Activated CD8-positive, alpha-beta memory T cell treated with anti-CD3 and anti-CD28 coated beads for 24 hours (primary cell): ENCODE results near the gene GAS1.

Experiments used
- DNase-seq: peaks from one replicate; pipeline ENCODE4 v3.0.0-alpha.2; 2020

The GAS1 gene

GRCh38 chr9:86962692-86963091 is 15.4 kb upstream of the GAS1 start:
- DNase-seq = no peak

GRCh38 chr9:86960938-86961337 is 13.6 kb upstream of the GAS1 start:
- DNase-seq = no peak

GRCh38 chr9:86958203-86958602 is 10.9 kb upstream of the GAS1 start:
- DNase-seq = no peak

- DNase-seq = no peak
Observed at GRCh38 chr9:86955561-86955960, 8.3 kb upstream of the GAS1 start.

- DNase-seq = no peak
Observed at GRCh38 chr9:86955042-86955441, 7.7 kb upstream of the GAS1 start.

- DNase-seq = no peak
Observed at GRCh38 chr9:86953181-86953580, 5.9 kb upstream of the GAS1 start.

- DNase-seq = peak; percentile 86
Observed at GRCh38 chr9:86948074-86948929, 996 bp upstream of the GAS1 start.

- DNase-seq = peak; percentile 82
Observed at GRCh38 chr9:86946201-86947145, 833 bp downstream of the GAS1 start.

GRCh38 chr9:86945728-86946200 is 1.5 kb downstream of the GAS1 start:
- no peak for DNase-seq

- no peak for DNase-seq
Observed at GRCh38 chr9:86944796-86945727, 2.2 kb downstream of the GAS1 start.

GRCh38 chr9:86943201-86944113 is 3.8 kb downstream of the GAS1 start:
- no peak for DNase-seq

- DNase-seq = no peak
Observed at GRCh38 chr9:86942281-86943200, 4.8 kb downstream of the GAS1 start.

GRCh38 chr9:86941197-86941596 is 6.1 kb downstream of the GAS1 start:
- DNase-seq = no peak

- no peak for DNase-seq
Observed at GRCh38 chr9:86940774-86941173, 6.5 kb downstream of the GAS1 start.

- DNase-seq = no peak
Observed at GRCh38 chr9:86939891-86940290, 7.4 kb downstream of the GAS1 start.

GRCh38 chr9:86939321-86939720 is 8.0 kb downstream of the GAS1 start:
- no peak for DNase-seq

GRCh38 chr9:86938780-86939179 is 8.5 kb downstream of the GAS1 start:
- no peak for DNase-seq

- DNase-seq = no peak
Observed at GRCh38 chr9:86926145-86926544, 21.2 kb downstream of the GAS1 start.

- DNase-seq = no peak
Observed at GRCh38 chr9:86925686-86926085, 21.6 kb downstream of the GAS1 start.

- no peak for DNase-seq
Observed at GRCh38 chr9:86924206-86924605, 23.1 kb downstream of the GAS1 start.
